Iris pigment epithelial cell (primary cell): ENCODE data around the gene NEUROG3.

Experiments used
- DNase-seq: peaks from one replicate; pipeline ENCODE4 v3.0.0-alpha.2; 2011; ENCODE audit warnings: low read depth

The NEUROG3 gene, protein sequence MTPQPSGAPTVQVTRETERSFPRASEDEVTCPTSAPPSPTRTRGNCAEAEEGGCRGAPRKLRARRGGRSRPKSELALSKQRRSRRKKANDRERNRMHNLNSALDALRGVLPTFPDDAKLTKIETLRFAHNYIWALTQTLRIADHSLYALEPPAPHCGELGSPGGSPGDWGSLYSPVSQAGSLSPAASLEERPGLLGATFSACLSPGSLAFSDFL

DNA sequence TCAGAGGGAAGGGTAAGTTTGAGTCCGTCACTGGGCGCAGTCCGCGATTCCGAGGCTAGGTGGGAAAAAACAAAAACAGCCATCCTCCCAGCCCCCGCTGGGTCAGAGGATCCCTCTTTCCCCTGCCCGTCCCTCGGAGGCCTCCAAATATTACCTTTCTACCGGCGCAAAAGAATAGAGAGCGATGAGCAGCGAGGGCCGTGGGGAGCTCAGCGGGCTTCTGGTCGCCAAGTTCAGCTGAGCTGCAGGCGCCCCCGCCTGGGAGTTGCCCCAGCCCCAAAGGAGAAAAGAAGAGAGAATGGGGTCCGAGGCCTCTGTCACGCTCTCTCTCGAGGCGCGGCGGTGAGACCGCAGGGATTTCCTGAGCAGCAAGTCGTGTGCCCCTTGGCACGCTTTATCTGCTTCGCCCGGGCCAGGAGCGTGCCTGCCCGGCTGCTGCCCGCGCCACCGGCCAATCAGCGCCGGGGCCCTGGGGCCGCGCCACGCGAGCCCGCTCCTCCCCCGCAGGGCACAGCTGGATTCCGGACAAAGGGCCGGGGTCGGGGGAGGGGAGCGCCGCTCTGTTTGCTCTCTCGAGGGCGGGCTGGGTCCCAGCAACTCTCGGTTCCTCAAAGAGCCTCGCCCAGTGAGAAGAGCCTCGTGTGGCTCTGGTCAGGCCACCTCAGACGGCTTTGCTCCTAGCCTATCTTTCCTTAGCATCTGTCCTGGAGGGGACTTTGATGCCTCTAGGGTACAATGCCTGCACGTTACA lies at the start of gene NEUROG3:
Gene NEUROG3, minus strand, starts transcription at position 367 of the 751 bp plus-strand sequence. CDS start 379 bp downstream, outside the sequence.
- DNase-seq = no peak

GRCh38 chr10:69620625-69621024 lies 47.4 kb upstream of the NEUROG3 start:
- DNase-seq = no peak

DNA sequence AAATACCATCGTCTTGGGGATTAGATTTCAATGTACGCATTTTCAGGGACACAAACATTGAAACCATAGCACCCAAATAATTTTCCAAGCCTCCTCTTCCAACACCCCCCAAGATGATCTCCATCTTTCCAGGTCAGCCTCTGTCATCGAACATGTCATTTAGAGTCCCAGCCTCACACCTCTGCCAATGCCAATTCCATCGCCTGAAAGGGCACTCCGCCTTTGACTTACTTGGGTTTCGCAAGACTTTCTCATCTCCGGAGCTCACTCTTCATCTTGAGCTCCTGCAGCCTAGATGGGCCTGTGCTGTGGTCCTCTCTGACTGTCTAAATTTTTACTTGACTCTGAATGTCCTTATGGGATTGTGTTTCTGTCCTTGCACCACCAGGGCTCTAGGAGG lies 46.4 kb upstream of the NEUROG3 start:
- no peak for DNase-seq

GRCh38 chr10:69618746-69619145 lies 45.5 kb upstream of the NEUROG3 start:
- no peak for DNase-seq

DNA sequence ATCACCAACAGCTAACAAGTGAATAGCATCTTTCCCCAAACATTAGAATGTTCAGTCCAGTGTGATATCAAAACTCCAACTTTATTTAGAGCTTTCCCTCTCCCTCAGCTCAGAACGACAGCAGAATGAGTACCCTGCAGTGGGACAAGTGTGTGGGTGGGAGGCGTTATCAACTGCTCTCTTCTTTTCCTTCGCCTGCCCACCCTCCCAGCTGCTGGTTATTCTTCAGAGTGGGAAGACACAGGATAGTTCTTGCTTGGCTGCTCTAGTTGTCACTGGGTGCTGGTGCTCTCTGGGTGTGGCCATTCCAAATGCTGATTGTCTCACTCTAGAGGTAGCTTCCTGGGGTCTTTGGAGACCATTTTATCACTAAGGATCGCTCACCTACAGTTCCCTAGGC lies 43.1 kb upstream of the NEUROG3 start:
- DNase-seq = no peak

DNA sequence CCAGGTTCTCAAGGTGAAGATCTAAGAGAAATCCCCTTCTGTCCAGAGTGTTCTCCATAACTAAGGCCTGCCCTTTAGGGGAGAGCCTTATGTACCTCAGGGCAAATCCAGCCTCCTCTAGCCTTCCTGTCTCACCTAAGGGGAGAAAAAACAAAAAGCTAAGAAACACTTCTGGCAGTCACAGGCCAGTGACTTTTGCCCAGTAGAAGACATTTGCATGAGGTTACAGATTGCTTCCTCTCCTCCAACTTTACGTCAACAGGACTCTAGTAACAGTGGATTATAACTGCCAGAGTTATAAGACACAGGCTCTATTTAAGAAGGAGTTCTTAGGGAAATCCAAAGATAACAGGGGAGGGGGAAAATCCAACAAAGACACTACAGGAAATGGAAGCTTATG lies 40.9 kb upstream of the NEUROG3 start:
- no peak for DNase-seq

GRCh38 chr10:69612760-69613159 lies 39.5 kb upstream of the NEUROG3 start:
- DNase-seq = no peak

DNA sequence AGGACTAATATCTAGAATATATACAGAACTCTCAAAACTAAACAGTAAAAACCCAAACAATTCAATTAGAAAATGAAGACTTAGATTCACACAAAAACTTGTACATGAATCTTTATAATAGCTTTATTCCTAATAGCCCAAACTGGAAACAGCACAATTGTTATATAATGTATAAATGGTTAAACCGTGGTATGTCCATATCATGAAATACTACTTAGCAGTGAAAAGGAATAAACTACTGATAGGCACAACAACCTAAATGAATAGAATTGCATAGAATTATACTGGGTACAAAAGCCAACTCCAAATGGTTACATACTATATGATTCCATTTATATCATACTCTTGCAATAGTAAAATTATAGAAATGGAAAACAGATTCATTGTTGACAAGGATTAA lies 35.9 kb upstream of the NEUROG3 start:
- no peak for DNase-seq

DNA sequence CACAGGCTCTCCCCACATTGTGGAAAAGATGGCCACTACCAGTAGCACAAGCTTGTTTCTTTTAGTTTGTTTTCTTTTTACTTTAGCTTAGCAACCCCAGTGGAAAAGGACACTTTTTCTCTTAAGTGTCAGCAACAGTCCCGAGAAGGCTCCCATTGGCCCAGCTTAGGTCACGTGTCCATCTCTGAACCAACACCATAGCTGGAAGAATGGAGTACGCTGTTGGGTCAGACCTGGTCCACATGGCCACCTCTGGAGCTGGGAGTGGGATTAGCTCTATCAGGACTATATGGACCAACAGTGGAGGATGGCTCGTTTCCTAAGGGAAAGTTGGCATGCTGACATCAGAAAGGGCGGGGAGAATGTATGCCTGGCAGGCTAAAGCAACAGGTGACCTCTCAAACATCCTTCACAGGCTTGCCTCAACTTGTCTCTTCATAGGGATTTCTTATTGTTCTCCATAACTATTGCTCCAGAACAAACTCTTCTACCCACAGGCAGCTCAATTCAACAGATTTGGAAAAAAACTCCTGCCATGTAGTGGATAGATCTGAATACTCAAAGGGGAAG lies 27.6 kb upstream of the NEUROG3 start:
- no peak for DNase-seq

DNA sequence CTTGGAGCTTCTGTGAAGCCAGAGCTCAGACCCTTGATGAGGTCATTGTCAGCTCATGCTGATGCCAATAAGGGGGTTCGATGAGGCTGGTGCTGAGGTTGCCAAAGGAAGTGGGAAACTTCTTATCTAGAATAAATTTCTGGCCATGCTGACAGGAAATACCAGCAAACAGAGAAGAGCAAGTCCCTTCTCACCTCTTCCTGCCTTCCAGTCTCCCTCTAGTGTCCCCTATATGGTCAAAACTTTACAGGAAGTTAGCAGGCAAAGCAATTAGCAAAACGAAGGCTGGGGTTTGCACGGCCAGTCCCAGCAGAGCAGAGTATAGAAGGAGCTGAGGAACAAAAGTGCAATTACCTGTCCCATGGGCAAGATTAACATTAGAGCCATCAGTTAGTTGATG lies 15.1 kb upstream of the NEUROG3 start:
- no peak for DNase-seq

- no peak for DNase-seq
Observed at GRCh38 chr10:69584624-69585023, 11.4 kb upstream of the NEUROG3 start.

DNA sequence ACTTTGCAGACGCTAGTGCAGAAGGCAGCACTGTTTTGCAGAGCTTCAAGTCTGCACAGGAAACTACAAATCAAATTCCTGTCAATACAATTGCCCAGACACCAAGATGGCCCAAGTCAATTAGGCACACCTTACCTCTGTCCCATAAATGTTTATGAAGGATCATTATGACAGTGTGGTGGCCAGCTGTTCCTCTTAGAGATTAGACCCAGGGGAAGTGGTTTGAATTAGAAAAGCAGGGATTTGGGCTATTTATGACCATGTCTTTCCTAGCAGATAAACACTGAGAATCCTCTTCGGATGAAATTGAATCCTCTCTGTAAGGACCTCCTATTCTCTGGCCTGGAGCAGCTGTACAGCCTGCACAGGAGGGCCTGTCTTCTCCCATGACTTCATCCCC lies 9.9 kb upstream of the NEUROG3 start:
- DNase-seq = no peak

DNA sequence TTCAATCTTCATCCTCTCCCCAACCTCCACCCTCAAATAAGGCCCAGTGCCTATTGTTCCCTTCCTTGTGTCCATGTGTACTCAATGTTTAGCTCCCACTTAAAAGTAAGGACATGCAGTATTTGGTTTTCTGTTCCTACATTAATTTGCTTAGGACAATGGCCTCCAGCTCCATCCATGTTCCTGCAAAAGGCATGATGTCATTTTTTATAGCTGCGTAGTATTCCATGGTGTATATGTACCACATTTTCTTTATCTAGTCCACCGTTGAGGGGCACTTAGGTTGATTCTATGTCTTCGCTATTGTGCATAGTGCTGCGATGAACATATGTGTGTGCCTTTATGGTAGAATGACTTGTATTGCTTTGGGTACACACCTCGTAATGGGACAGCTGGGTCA lies 7.2 kb upstream of the NEUROG3 start:
- DNase-seq = no peak

DNA sequence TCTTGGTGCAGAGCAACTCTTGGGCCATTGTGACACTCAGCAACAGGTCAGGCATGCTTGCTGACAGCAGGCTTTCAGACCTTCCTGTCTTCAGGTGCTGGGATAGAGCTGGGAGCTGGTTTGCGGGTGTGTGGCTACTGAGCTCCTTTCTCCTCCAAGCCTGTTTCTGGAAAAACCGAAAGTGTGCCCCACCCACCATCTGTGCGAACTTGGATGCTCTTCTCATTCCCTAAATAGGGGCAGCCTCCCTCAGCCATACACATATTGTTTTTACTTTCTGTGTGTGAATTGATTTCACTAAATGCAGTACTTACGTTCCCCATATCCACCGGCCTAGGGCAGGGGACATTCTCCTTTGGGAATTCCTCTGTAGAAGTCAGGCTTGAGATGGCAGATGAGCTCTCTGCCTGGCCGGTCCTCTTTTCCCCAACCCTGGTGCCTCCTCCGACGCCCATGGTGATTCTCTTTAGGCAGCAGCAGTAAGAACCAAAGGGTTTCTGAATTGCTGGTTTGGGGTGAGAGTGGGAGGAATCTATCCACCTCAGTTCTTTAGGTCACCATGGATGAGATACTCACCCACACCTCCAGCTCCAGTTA lies 6.3 kb upstream of the NEUROG3 start:
- no peak for DNase-seq

- no peak for DNase-seq
Observed at GRCh38 chr10:69578508-69578991, 5.3 kb upstream of the NEUROG3 start.

DNA sequence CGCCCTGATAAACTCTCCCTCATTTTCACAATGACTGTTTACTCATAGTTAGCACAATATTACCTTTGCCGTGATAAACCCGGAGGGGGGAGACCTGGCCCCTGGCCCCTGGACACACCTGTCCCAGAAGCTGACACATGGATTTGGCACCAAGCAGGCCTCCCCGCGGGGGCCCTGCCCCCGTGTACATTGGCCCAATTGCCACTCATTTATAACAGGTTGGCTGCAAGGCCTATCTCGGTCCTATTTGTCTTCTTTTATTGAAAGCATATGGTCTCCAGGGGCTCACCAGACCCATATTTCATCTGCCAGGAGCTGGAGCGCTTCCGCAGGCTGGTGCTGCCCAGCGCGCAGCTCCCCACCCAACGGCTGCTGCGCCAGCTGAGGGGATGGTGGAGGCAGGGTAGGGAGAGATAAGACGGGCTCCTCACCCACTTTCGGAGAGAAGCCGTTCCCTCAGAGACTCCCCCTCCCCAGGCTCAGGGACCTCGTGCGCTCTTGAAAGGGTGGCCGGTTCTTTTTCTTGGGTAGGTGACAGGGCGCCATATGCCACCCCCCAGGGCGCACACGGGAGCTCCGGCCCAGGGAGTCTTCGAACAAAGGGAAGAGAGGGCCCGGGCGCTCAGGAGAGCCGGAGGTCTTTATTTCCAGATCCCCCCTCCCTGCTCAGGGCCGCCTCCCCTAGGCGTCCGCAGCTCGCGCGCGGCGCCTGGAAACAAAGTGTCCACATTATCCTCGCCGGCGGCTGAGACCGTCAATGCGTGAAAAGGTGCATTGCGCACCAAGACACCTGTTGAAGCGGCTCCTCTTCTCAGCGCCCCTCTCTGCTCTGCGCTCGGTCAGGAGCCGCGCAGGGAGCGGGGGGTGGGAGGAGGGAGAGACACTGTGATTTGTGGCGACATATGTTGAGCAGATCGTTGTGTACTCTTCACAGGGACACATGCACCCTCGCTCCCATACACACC lies 4.3 kb upstream of the NEUROG3 start:
- DNase-seq = peak; percentile 15

DNA sequence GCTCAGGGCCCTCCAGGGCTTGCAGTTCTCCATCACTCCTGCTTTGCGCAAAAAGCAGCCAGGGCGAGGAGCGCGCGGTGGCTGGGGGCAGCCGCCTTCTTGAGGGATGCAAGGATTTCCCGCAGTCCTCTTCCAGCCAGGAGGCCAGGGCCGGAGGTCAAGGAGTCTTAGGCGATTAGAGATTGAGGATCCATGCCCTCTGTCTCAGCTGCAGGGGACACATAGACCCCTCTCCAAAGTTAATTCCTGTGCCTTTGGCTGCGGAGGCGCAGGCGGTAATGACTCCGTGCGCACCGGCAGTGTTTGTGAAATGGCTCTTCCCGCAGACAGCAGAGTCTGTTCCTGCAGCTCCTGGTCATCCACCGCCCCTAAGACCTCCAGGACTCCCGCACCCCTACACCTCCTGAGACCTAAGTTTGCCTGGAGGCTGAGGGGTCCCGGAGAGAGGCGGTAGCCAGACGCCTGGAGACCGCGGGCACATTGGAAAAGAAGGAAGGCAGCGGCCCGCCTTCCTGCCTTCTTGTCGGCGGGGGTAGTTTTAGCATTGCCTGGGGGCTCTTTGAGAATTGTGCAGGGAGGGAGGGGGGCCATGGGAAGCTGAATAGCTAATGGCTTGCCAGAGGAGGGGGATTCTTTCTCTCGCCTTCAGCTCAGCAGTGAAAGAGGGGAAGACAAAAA lies 3.3 kb upstream of the NEUROG3 start:
- DNase-seq = peak; percentile 27

DNA sequence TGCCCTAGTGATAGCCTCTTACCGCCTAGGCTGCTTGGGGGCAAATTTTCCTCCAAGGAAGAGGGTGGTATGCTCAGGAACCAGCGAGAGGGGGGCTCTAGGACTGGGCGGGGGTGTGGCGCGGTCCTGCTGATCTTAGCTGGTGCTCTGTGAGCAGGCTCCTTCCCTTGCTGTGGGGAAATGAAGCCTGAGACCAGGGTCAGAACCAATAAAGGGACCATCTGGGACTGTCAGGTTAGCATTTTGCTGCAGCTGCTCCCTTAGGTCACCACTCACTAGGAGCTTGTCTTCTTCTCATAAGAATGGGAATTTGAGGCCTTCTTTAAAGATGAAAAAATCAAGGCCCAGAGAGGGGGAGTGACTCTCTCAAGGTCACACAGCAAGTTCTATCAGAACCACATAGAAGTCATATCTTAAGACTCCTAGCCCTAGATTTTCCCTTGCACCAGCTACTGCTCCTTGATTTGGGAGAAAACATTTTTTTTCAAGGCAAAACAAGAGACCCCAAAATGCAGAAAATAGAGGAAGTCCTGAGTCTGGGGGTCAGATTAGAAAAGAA lies 2.0 kb upstream of the NEUROG3 start:
- no peak for DNase-seq

DNA sequence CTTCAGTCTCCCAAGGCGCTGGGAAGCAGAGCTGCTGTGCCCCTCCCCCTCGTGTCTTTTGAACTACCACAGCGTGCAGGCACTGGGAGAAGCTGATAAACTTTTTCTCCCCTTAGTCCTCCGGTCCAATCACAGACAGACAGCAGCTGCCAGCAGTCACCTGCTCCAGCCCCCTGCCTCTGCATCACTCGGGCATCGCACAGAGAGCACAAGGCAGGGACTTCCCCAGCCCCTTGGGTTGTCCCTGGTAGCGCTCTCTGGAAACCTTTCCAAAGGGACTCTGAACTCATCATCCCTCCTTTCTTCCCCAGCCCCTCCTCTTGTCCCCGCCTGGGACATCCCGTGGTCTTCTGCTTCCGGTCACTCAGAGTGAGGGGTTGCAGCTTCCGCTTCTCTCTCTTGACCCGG lies 1.4 kb upstream of the NEUROG3 start:
- DNase-seq = no peak

GRCh38 chr10:69572159-69573055 lies 815 bp downstream of the NEUROG3 start:
- peak; percentile 15 for DNase-seq
